IMR-90 (cell line): Measurements from ENCODE around the gene PRKN. TPM values are rescaled to one million over a fixed set of nuclear protein-coding genes. Genes with fewer than 3 reads are reported as not detected.

Source experiments
- ATAC-seq: fragments of 200-7000 bp; cut with Tn5 transposase; 2 replicates; pipeline ENCODE4 v1.9.1; 2020; ENCODE audit warnings: low read depth, mild to moderate bottlenecking, moderate library complexity
- BruUV-seq: library from RNA; stranded (reverse); fragments of 400-500 nt; replicated peaks from 2 replicates; lab custom pipeline; 2021; lab: Mats Ljungman, UMichigan
- CTCF ChIA-PET: fragments of 300-600 bp; formaldehyde crosslinking; extraction: SDS; loops from one replicate; lab custom pipeline; 2021; ENCODE audit warnings: antibody characterized with exemption; lab: Yijun Ruan, JAX
- POLR2A ChIA-PET: fragments of 300-600 bp; sonication (Branson Sonifier 250); formaldehyde crosslinking; loops from one replicate; lab custom pipeline; 2022; ENCODE audit warnings: antibody characterized with exemption; ENCODE audit not compliant: unreplicated experiment; lab: Charles Lee
- DNase-seq: peaks from one replicate; pipeline ENCODE4 v3.0.0; 2013
- H2AFZ ChIP-seq: replicated peaks from 2 replicates; pipeline ENCODE3; 2013; ENCODE audit warnings: low read length, mild to moderate bottlenecking; ENCODE audit not compliant: poor library complexity
- H2AK5ac ChIP-seq: 2 replicates; pipeline ENCODE4 v1.6.1; 2013; ENCODE audit warnings: low read depth, low read length, inconsistent platforms
- H2AK9ac ChIP-seq: replicated peaks from 2 replicates; pipeline ENCODE3; 2013; ENCODE audit warnings: mild to moderate bottlenecking, low read depth, low read length, moderate library complexity; ENCODE audit not compliant: poor library complexity
- H2BK120ac ChIP-seq: 2 replicates; pipeline ENCODE4 v1.6.1; 2013; ENCODE audit warnings: low read depth, low read length, inconsistent platforms
- H2BK15ac ChIP-seq: 3 replicates; pipeline ENCODE4 v1.6.1; 2013; ENCODE audit warnings: low read depth, low read length, inconsistent platforms
- H2BK20ac ChIP-seq: 2 replicates; pipeline ENCODE4 v1.6.1; 2013; ENCODE audit warnings: low read depth, mild to moderate bottlenecking, inconsistent platforms, low read length, moderate library complexity
- H2BK5ac ChIP-seq: 2 replicates; pipeline ENCODE4 v1.6.1; 2013; ENCODE audit warnings: mild to moderate bottlenecking, low read depth, low read length, inconsistent platforms; ENCODE audit not compliant: poor library complexity, severe bottlenecking
- H3K14ac ChIP-seq: replicated peaks from 2 replicates; pipeline ENCODE4 v1.6.1; 2013; ENCODE audit warnings: low read depth, low read length, inconsistent platforms
- H3K18ac ChIP-seq: 2 replicates; pipeline ENCODE4 v1.6.1; 2013; ENCODE audit warnings: low read depth, low read length, control low read depth
- H3K23ac ChIP-seq: 2 replicates; pipeline ENCODE4 v1.6.1; 2013; ENCODE audit warnings: low read depth, low read length, inconsistent platforms
- H3K27ac ChIP-seq: 2 replicates; pipeline ENCODE4 v1.5.1; 2013; ENCODE audit warnings: mild to moderate bottlenecking, control low read depth, low read length; ENCODE audit not compliant: insufficient read depth
- H3K27me3 ChIP-seq: 2 replicates; pipeline ENCODE4 v1.6.1; 2013; ENCODE audit warnings: low read length; ENCODE audit not compliant: control insufficient read depth, insufficient read depth
- H3K36me3 ChIP-seq: 2 replicates; pipeline ENCODE4 v1.6.1; 2013; ENCODE audit warnings: low read length, mixed read lengths; ENCODE audit not compliant: control insufficient read depth, insufficient read depth
- H3K4ac ChIP-seq: 2 replicates; pipeline ENCODE4 v1.6.1; 2013; ENCODE audit warnings: low read depth, low read length, inconsistent platforms
- H3K4me1 ChIP-seq: 2 replicates; pipeline ENCODE4 v1.6.1; 2013; ENCODE audit warnings: low read length, mixed read lengths; ENCODE audit not compliant: control insufficient read depth, insufficient read depth
- H3K4me2 ChIP-seq: 2 replicates; pipeline ENCODE4 v1.6.1; 2013; ENCODE audit warnings: low read depth, mild to moderate bottlenecking, control low read depth, low read length, moderate library complexity
- H3K4me3 ChIP-seq: 2 replicates; pipeline ENCODE4 v1.5.1; 2013; ENCODE audit warnings: low read depth, mild to moderate bottlenecking, control low read depth, low read length, moderate library complexity; ENCODE audit not compliant: insufficient read depth
- H3K56ac ChIP-seq: 2 replicates; pipeline ENCODE4 v1.6.1; 2013; ENCODE audit warnings: low read length, inconsistent platforms; ENCODE audit not compliant: insufficient read depth; ENCODE audit errors: extremely low read depth
- H3K79me1 ChIP-seq, 2 experiments: 2 replicates each; pipeline ENCODE4 v1.6.1; 2013; ENCODE audit warnings: low read length in 2 of 2, inconsistent platforms in 1 of 2, low read depth in 1 of 2
- H3K9ac ChIP-seq: 2 replicates; pipeline ENCODE4 v1.6.1; 2013; ENCODE audit warnings: low read depth, low read length, control low read depth
- H3K9me1 ChIP-seq: 2 replicates; pipeline ENCODE4 v1.6.1; 2013; ENCODE audit warnings: low read length, inconsistent platforms; ENCODE audit not compliant: insufficient read depth
- H3K9me3 ChIP-seq: 2 replicates; pipeline ENCODE4 v1.6.1; 2013; ENCODE audit warnings: low read length; ENCODE audit not compliant: control insufficient read depth, insufficient read depth
- H4K20me1 ChIP-seq: 2 replicates; pipeline ENCODE4 v1.6.1; 2013; ENCODE audit warnings: low read length, inconsistent platforms; ENCODE audit not compliant: insufficient read depth
- H4K5ac ChIP-seq: 2 replicates; pipeline ENCODE4 v1.6.1; 2013; ENCODE audit warnings: mild to moderate bottlenecking, low read depth, low read length, control low read depth
- H4K8ac ChIP-seq, 2 experiments: 2 replicates each; pipeline ENCODE4 v1.6.1; 2013; ENCODE audit warnings: low read depth in 2 of 2, low read length in 2 of 2, control low read depth in 1 of 2, inconsistent platforms in 1 of 2
- H4K91ac ChIP-seq: 2 replicates; pipeline ENCODE4 v1.6.1; 2013; ENCODE audit warnings: low read depth, low read length, inconsistent platforms; ENCODE audit not compliant: insufficient read depth
- CTCF ChIP-seq: conservative IDR thresholded peaks from 2 replicates; pipeline ENCODE4 v1.5.1; 2012; ENCODE audit warnings: mild to moderate bottlenecking, low read depth, low read length, improper control_type of control experiment
- MAFK ChIP-seq: IDR thresholded peaks from 2 replicates; pipeline ENCODE4 v1.6.1; 2012; ENCODE audit warnings: low read depth, low read length, improper control_type of control experiment
- WGBS, 2 experiments: methylation state at CpG; one replicate each; pipeline versions ENCODE4 v1.1.5 to v1.1.7; 2013; ENCODE audit warnings: missing lambda C conversion rate in 2 of 2; ENCODE audit not compliant: insufficient read length in 1 of 2; ENCODE audit errors: extremely low coverage in 2 of 2; 5-methylcytosine and 5-hydroxymethylcytosine counted together
- dilution Hi-C: fragments of 300-500 bp; cut with HindIII; formaldehyde crosslinking; loops from one replicate; pipeline ENCODE4 v1.14.3; 2018; ENCODE audit warnings: low sequenced_read_pairs; ENCODE audit not compliant: unreplicated experiment
- in situ Hi-C: fragments of 300-500 bp; cut with MboI; formaldehyde crosslinking; loops from 3 replicates; pipeline ENCODE4 v1.14.3; 2019; ENCODE audit warnings: low sequenced_read_pairs, inconsistent platforms, mixed read lengths
- intact Hi-C: fragments of 100-400 bp; cut with micrococcal nuclease; formaldehyde crosslinking; loops from 2 replicates; pipeline ENCODE4 v1.10.0; 2022
- polyA plus RNA-seq, 3 experiments: library from polyadenylated mRNA; depleted of rRNA; stranded (reverse); fragments of >200 nt; gene quantifications; 2 replicates each; pipeline ENCODE4 v1.2.3, GENCODE V29; 2012; ENCODE audit warnings: low replicate concordance in 1 of 3
- total RNA-seq: library from RNA; depleted of rRNA; stranded (reverse); fragments of >200 nt; gene quantifications from 2 replicates; pipeline ENCODE4 v1.2.3, GENCODE V29; 2012

Gene PRKN
- total and polyA plus RNA-seq, 2 of the 4 experiments (the other 2 are of a cell fraction), result 0.15 to 0.18 TPM

- DNase-seq, result no peak
- ChIA-PET CTCF (no interaction called here), POLR2A (no interaction called here)
These were observed 188.9 kb downstream of the PRKN start for GRCh38 chr6:162538643-162539064.

More at GRCh38 chr6:162538643-162539064, 188.9 kb downstream of the PRKN start:
- no peak overlapping the region for H2BK5ac ChIP-seq
- dilution Hi-C loops (no loop called here), intact Hi-C loops (no loop called here), in situ Hi-C loops (no loop called here)
- no peak overlapping the region for H2BK15ac ChIP-seq
- WGBS, 2 experiments, result 0% methylated on average over 1 of the region's 8 CpGs; no CpG with 5 or more reads in 1 of the 2 experiments
- no peak overlapping the region for H2AK5ac ChIP-seq
- H3K4me3 ChIP-seq, result no peak overlapping the region
- no peak overlapping the region for H3K4ac ChIP-seq
- H4K5ac ChIP-seq, result no peak overlapping the region
- no peak overlapping the region for H3K18ac ChIP-seq
- H3K27ac ChIP-seq, result no peak overlapping the region
- no peak overlapping the region for H2AK9ac ChIP-seq
- H4K20me1 ChIP-seq, result no peaks in the 10 kb centered on the region
- no peak overlapping the region for H3K56ac ChIP-seq
- no peak overlapping the region for H3K9ac ChIP-seq
- H2BK120ac ChIP-seq, result no peak overlapping the region
- H3K27me3 ChIP-seq, result no peaks in the 10 kb centered on the region
- H3K23ac ChIP-seq, result no peak overlapping the region
- no peak overlapping the region for H2AFZ ChIP-seq
- H4K91ac ChIP-seq, result no peak overlapping the region
- no peaks in the 10 kb centered on the region for H3K36me3 ChIP-seq
- no peak overlapping the region for H3K4me2 ChIP-seq
- H3K9me1 ChIP-seq, result no peaks in the 10 kb centered on the region
- no peaks in the 10 kb centered on the region for H3K79me1 ChIP-seq
- TF ChIP-seq MAFK (peak; percentile 41; the same call in 1 of the 2 replicates), CTCF (no peak)
- ATAC-seq, result no peak
- H3K4me1 ChIP-seq, result no peaks in the 10 kb centered on the region
- no TSS peak for BruUV-seq
- no peak overlapping the region for H4K8ac ChIP-seq
- H3K14ac ChIP-seq, result no peak overlapping the region
- peaks cover 24% of the 10 kb centered on the region; the same call in 1 of the 2 replicates for H3K9me3 ChIP-seq
- no peak overlapping the region for H2BK20ac ChIP-seq
